ENCODE results near the gene EPN3.

EPN3 gene

GRCh38 chr17:50577451-50577954, 45.0 kb downstream of the EPN3 start:
- peak overlapping the region; percentile 1 for H3K23ac ChIP-seq (ENCODE audit: low read length)
- DNase-seq: no peak
- no peaks in the 10 kb centered on the region for H3K4me1 ChIP-seq (ENCODE audit: control insufficient read depth in 1 of 2, insufficient read depth in 2 of 2, low read length in 2 of 2)
- H3K79me1 ChIP-seq (ENCODE audit: low read length): no peaks in the 10 kb centered on the region
- H3K9me3 ChIP-seq (ENCODE audit: insufficient read depth, low read depth, low read length): peaks cover 2% of the 10 kb centered on the region
- H3K14ac ChIP-seq (ENCODE audit: low read length): no peak overlapping the region
- no peak overlapping the region for H2BK120ac ChIP-seq (ENCODE audit: insufficient read depth, low read length, poor library complexity)
- no peak overlapping the region for H2BK12ac ChIP-seq (ENCODE audit: low read length)
- no peaks in the 10 kb centered on the region for H3K79me2 ChIP-seq (ENCODE audit: control insufficient read depth, insufficient read depth, low read length, poor library complexity)
- no peak overlapping the region for H2AFZ ChIP-seq (ENCODE audit: insufficient read depth, low read length, poor library complexity)
- H2BK5ac ChIP-seq (ENCODE audit: low read depth, low read length, poor library complexity): no peak overlapping the region
- no peak overlapping the region for H4K8ac ChIP-seq (ENCODE audit: low read depth, low read length)
- no peak overlapping the region for H3K4me2 ChIP-seq (ENCODE audit: low read length)
- H3K27me3 ChIP-seq (ENCODE audit: insufficient read depth, low read length): no peaks in the 10 kb centered on the region
- H3K4me3 ChIP-seq (ENCODE audit: low read depth, low read length): peak overlapping the region; percentile 18
- H3K36me3 ChIP-seq (ENCODE audit: control insufficient read depth in 1 of 2, insufficient read depth in 2 of 2, low read length in 2 of 2): no peaks in the 10 kb centered on the region
- H2AK5ac ChIP-seq (ENCODE audit: low read length): no peak overlapping the region
- H4K12ac ChIP-seq (ENCODE audit: low read depth, low read length): no peak overlapping the region
- H3K9ac ChIP-seq (ENCODE audit: low read length): no peak overlapping the region
- no CpG with 5 or more reads among the region's 13 CpGs for WGBS (ENCODE audit: extremely low coverage, insufficient coverage, insufficient read length)
- H3K18ac ChIP-seq (ENCODE audit: low read length): no peak overlapping the region
- H4K91ac ChIP-seq (ENCODE audit: low read depth, low read length): no peak overlapping the region
- H3K4ac ChIP-seq (ENCODE audit: low read depth, low read length): no peak overlapping the region
- H3K27ac ChIP-seq (ENCODE audit: low read depth, low read length): no peak overlapping the region

- no peaks in the 10 kb centered on the region for H3K9me3 ChIP-seq (ENCODE audit: insufficient read depth, low read depth, low read length)
- H2AFZ ChIP-seq (ENCODE audit: insufficient read depth, low read length, poor library complexity): no peak overlapping the region
- DNase-seq: no peak
- WGBS (ENCODE audit: extremely low coverage, insufficient coverage, insufficient read length): no CpG with 5 or more reads among the region's 16 CpGs
- H3K4me1 ChIP-seq (ENCODE audit: control insufficient read depth in 1 of 2, insufficient read depth in 2 of 2, low read length in 2 of 2): no peaks in the 10 kb centered on the region
- H3K79me1 ChIP-seq (ENCODE audit: low read length): no peaks in the 10 kb centered on the region
- no peak overlapping the region for H3K27ac ChIP-seq (ENCODE audit: low read depth, low read length)
- no peak overlapping the region for H3K23ac ChIP-seq (ENCODE audit: low read length)
- H4K8ac ChIP-seq (ENCODE audit: low read depth, low read length): no peak overlapping the region
- no peak overlapping the region for H3K14ac ChIP-seq (ENCODE audit: low read length)
- H4K91ac ChIP-seq (ENCODE audit: low read depth, low read length): no peak overlapping the region
- H3K18ac ChIP-seq (ENCODE audit: low read length): no peak overlapping the region
- no peak overlapping the region for H4K12ac ChIP-seq (ENCODE audit: low read depth, low read length)
- H2BK120ac ChIP-seq (ENCODE audit: insufficient read depth, low read length, poor library complexity): no peak overlapping the region
- no peak overlapping the region for H2BK12ac ChIP-seq (ENCODE audit: low read length)
- H3K36me3 ChIP-seq (ENCODE audit: control insufficient read depth in 1 of 2, insufficient read depth in 2 of 2, low read length in 2 of 2): no peaks in the 10 kb centered on the region
- no peak overlapping the region for H3K4me3 ChIP-seq (ENCODE audit: low read depth, low read length)
- no peak overlapping the region for H3K9ac ChIP-seq (ENCODE audit: low read length)
- no peak overlapping the region for H3K4me2 ChIP-seq (ENCODE audit: low read length)
- H2AK5ac ChIP-seq (ENCODE audit: low read length): no peak overlapping the region
- H3K4ac ChIP-seq (ENCODE audit: low read depth, low read length): no peak overlapping the region
- H3K27me3 ChIP-seq (ENCODE audit: insufficient read depth, low read length): no peaks in the 10 kb centered on the region
- H3K79me2 ChIP-seq (ENCODE audit: control insufficient read depth, insufficient read depth, low read length, poor library complexity): no peaks in the 10 kb centered on the region
- no peak overlapping the region for H2BK5ac ChIP-seq (ENCODE audit: low read depth, low read length, poor library complexity)
Measured at GRCh38 chr17:50578173-50578572, 45.6 kb downstream of the EPN3 start.

- no peak overlapping the region for H2BK120ac ChIP-seq (ENCODE audit: insufficient read depth, low read length, poor library complexity)
- no peak overlapping the region for H2AFZ ChIP-seq (ENCODE audit: insufficient read depth, low read length, poor library complexity)
- no peak overlapping the region for H4K91ac ChIP-seq (ENCODE audit: low read depth, low read length)
- H3K36me3 ChIP-seq (ENCODE audit: control insufficient read depth in 1 of 2, insufficient read depth in 2 of 2, low read length in 2 of 2): no peaks in the 10 kb centered on the region
- H3K9me3 ChIP-seq (ENCODE audit: insufficient read depth, low read depth, low read length): no peaks in the 10 kb centered on the region
- no peak for DNase-seq
- no CpG with 5 or more reads among the region's 7 CpGs for WGBS (ENCODE audit: extremely low coverage, insufficient coverage, insufficient read length)
- no peak overlapping the region for H2BK12ac ChIP-seq (ENCODE audit: low read length)
- no peak overlapping the region for H4K12ac ChIP-seq (ENCODE audit: low read depth, low read length)
- no peak overlapping the region for H3K4me3 ChIP-seq (ENCODE audit: low read depth, low read length)
- H3K4me2 ChIP-seq (ENCODE audit: low read length): no peak overlapping the region
- H3K27me3 ChIP-seq (ENCODE audit: insufficient read depth, low read length): no peaks in the 10 kb centered on the region
- no peaks in the 10 kb centered on the region for H3K79me2 ChIP-seq (ENCODE audit: control insufficient read depth, insufficient read depth, low read length, poor library complexity)
- no peaks in the 10 kb centered on the region for H3K79me1 ChIP-seq (ENCODE audit: low read length)
- H3K14ac ChIP-seq (ENCODE audit: low read length): no peak overlapping the region
- no peak overlapping the region for H3K18ac ChIP-seq (ENCODE audit: low read length)
- no peak overlapping the region for H3K27ac ChIP-seq (ENCODE audit: low read depth, low read length)
- H3K4ac ChIP-seq (ENCODE audit: low read depth, low read length): no peak overlapping the region
- no peak overlapping the region for H4K8ac ChIP-seq (ENCODE audit: low read depth, low read length)
- no peak overlapping the region for H2AK5ac ChIP-seq (ENCODE audit: low read length)
- no peaks in the 10 kb centered on the region for H3K4me1 ChIP-seq (ENCODE audit: control insufficient read depth in 1 of 2, insufficient read depth in 2 of 2, low read length in 2 of 2)
- H3K9ac ChIP-seq (ENCODE audit: low read length): no peak overlapping the region
- H2BK5ac ChIP-seq (ENCODE audit: low read depth, low read length, poor library complexity): no peak overlapping the region
- H3K23ac ChIP-seq (ENCODE audit: low read length): no peak overlapping the region
Measured at GRCh38 chr17:50579399-50579798, 46.9 kb downstream of the EPN3 start.

- Histone ChIP-seq H3K36me3 (ENCODE audit: control insufficient read depth in 1 of 2, insufficient read depth in 2 of 2, low read length in 2 of 2) (no peaks in the 10 kb centered on the region), H4K12ac (ENCODE audit: low read depth, low read length) (no peak overlapping the region), H4K8ac (ENCODE audit: low read depth, low read length) (no peak overlapping the region), H3K4ac (ENCODE audit: low read depth, low read length) (no peak overlapping the region), H3K4me2 (ENCODE audit: low read length) (no peak overlapping the region), H3K4me1 (ENCODE audit: control insufficient read depth in 1 of 2, insufficient read depth in 2 of 2, low read length in 2 of 2) (no peaks in the 10 kb centered on the region), H2BK5ac (ENCODE audit: low read depth, low read length, poor library complexity) (no peak overlapping the region), H2BK120ac (ENCODE audit: insufficient read depth, low read length, poor library complexity) (no peak overlapping the region), H3K9me3 (ENCODE audit: insufficient read depth, low read depth, low read length) (no peaks in the 10 kb centered on the region), H4K91ac (ENCODE audit: low read depth, low read length) (no peak overlapping the region), H3K18ac (ENCODE audit: low read length) (no peak overlapping the region), H2AK5ac (ENCODE audit: low read length) (no peak overlapping the region), H2AFZ (ENCODE audit: insufficient read depth, low read length, poor library complexity) (no peak overlapping the region), H3K14ac (ENCODE audit: low read length) (no peak overlapping the region), H3K79me1 (ENCODE audit: low read length) (no peaks in the 10 kb centered on the region), H3K4me3 (ENCODE audit: low read depth, low read length) (no peak overlapping the region), H3K27me3 (ENCODE audit: insufficient read depth, low read length) (no peaks in the 10 kb centered on the region), H3K79me2 (ENCODE audit: control insufficient read depth, insufficient read depth, low read length, poor library complexity) (no peaks in the 10 kb centered on the region), H3K9ac (ENCODE audit: low read length) (no peak overlapping the region), H3K27ac (ENCODE audit: low read depth, low read length) (no peak overlapping the region), H3K23ac (ENCODE audit: low read length) (no peak overlapping the region), H2BK12ac (ENCODE audit: low read length) (no peak overlapping the region)
- WGBS (ENCODE audit: extremely low coverage, insufficient coverage, insufficient read length): no CpG with 5 or more reads among the region's 9 CpGs
- DNase-seq: no peak
Measured at GRCh38 chr17:50580646-50581045, 48.1 kb downstream of the EPN3 start.
